ENCODE measurements around the gene PTBP1. TPM values are rescaled to one million over a fixed set of nuclear protein-coding genes. Genes with fewer than 3 reads are reported as not detected.
A peak's percentile ranks its signal among the peaks of the same experiment; 100 is the strongest.

Gene PTBP1
- total RNA-seq = 144 and 178 TPM in 2 replicates
- polyA plus RNA-seq = 204 and 219 TPM in 2 replicates

DNA sequence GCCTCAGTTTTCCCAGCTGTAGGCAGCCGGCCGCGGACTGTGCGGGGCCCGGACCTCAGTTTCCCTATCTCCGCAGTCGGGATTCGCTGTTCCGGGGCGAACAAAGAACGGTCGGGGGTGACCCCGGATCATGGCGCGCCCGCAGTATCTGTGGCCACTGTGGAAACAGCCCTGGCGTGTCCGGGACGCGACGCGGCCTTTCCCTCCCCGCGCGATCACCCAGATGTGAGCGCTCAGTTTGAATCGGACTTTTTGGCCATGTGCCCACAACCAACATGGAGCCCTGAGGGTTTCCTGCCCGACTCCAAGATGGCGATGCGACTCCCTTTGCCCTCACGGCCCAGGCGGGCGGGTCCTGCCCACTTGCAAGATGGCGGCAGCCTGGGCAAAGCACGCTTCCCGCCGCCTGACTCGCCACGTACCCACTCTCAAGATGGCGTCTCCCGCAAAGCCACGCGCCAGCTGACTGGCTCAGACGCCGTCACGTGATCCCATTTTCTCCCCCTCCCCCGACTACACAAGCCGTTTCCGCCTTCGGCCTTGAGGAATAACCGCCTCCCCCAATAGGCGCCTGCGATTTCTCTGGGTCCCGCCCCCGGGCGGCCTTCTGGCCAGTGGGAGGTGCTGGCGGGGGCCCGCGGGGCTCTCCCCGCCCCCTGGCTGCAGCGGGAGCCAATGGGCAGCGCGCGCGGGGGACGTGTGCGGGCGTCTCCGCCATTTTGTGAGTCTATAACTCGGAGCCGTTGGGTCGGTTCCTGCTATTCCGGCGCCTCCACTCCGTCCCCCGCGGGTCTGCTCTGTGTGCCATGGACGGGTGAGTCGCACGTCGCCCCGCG, at the start of gene PTBP1:
TSS of gene PTBP1 (plus strand) at position 761 of the 836 bp plus-strand sequence. CDS start at position 807, 46 bp downstream.
- Histone ChIP-seq H3K4me3 (peak within 1 kb of the TSS; percentile 100), H3K27ac (peak within 1 kb of the TSS; percentile 97), H3K4me1 (ENCODE audit: insufficient read depth) (peaks cover 27% of the 10 kb centered on the region), H3K79me2 (peaks cover 44% of the 10 kb centered on the region), H4K20me1 (ENCODE audit: insufficient read depth, poor library complexity, severe bottlenecking) (peaks cover 41% of the 10 kb centered on the region), H2AFZ (peak within 1 kb of the TSS; percentile 55), H3K27me3 (no peaks in the 10 kb centered on the region), H3K36me3 (replicated peaks; ENCODE audit: insufficient read depth, low read depth) (no peaks in the 10 kb centered on the region), H3K9me2 (replicated peaks; ENCODE audit: insufficient read depth) (no peaks in the 10 kb centered on the region), H3K9me3 (ENCODE audit: low read depth) (no peaks in the 10 kb centered on the region), H3K4me2 (peak within 1 kb of the TSS; percentile 98)
- DNase-seq (ENCODE audit: low spot score) = peak; percentile 100
- WGBS (ENCODE audit: low lambda C conversion rate, missing lambda C conversion rate) = 3% methylated on average over 52 of the region's 83 CpGs
- no peak for TF ChIP-seq EZH2 (IDR thresholded peaks at IDR 0.05; ENCODE audit: borderline replicate concordance)
- no peak for TF ChIP-seq EZH2phosphoT487 (IDR thresholded peaks at IDR 0.05; ENCODE audit: low read depth, severe bottlenecking, unreplicated experiment)
- TF ChIP-seq, protein P1, sequence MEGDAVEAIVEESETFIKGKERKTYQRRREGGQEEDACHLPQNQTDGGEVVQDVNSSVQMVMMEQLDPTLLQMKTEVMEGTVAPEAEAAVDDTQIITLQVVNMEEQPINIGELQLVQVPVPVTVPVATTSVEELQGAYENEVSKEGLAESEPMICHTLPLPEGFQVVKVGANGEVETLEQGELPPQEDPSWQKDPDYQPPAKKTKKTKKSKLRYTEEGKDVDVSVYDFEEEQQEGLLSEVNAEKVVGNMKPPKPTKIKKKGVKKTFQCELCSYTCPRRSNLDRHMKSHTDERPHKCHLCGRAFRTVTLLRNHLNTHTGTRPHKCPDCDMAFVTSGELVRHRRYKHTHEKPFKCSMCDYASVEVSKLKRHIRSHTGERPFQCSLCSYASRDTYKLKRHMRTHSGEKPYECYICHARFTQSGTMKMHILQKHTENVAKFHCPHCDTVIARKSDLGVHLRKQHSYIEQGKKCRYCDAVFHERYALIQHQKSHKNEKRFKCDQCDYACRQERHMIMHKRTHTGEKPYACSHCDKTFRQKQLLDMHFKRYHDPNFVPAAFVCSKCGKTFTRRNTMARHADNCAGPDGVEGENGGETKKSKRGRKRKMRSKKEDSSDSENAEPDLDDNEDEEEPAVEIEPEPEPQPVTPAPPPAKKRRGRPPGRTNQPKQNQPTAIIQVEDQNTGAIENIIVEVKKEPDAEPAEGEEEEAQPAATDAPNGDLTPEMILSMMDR (IDR thresholded peaks at IDR 0.05; ENCODE audit: poor library complexity) = no peak

DNA sequence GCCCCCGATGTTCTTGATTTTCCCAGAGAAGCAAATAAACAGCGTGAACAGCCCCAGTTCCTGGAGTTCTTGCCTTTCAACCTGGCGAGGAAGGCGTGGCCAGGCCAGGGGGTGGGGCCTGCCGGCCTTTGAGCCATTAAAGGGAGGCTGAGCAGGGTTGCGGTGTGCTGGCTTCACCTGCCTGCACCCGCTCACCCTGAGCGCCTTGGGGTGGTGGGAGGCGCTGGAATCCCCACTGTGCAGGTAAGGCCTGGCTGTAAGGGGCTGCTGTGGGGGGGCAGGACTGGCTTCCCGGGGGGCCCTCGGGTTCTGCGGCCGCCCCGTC, 49.0 kb upstream of the PTBP1 start:
- no peak overlapping the region for H3K4me3 ChIP-seq
- H3K27ac ChIP-seq = peak overlapping the region; percentile 68
- DNase-seq (ENCODE audit: low spot score) = peak; percentile 63
- H3K4me2 ChIP-seq = no peak overlapping the region
- H2AFZ ChIP-seq = no peak overlapping the region
- H3K9me3 ChIP-seq (ENCODE audit: low read depth) = no peaks in the 10 kb centered on the region
- H3K36me3 ChIP-seq (replicated peaks; ENCODE audit: insufficient read depth, low read depth) = no peaks in the 10 kb centered on the region
- H3K4me1 ChIP-seq (ENCODE audit: insufficient read depth) = peaks cover 12% of the 10 kb centered on the region
- 80% methylated on average over 9 of the region's 14 CpGs for WGBS (ENCODE audit: low lambda C conversion rate, missing lambda C conversion rate)
- no peaks in the 10 kb centered on the region for H3K9me2 ChIP-seq (replicated peaks; ENCODE audit: insufficient read depth)
- no peaks in the 10 kb centered on the region for H4K20me1 ChIP-seq (ENCODE audit: insufficient read depth, poor library complexity, severe bottlenecking)
- H3K27me3 ChIP-seq = no peaks in the 10 kb centered on the region
- no peaks in the 10 kb centered on the region for H3K79me2 ChIP-seq
- TF ChIP-seq EZH2 (IDR thresholded peaks at IDR 0.05; ENCODE audit: borderline replicate concordance) (no peak), EZH2phosphoT487 (IDR thresholded peaks at IDR 0.05; ENCODE audit: low read depth, severe bottlenecking, unreplicated experiment) (no peak)
- TF ChIP-seq, protein P1 (IDR thresholded peaks at IDR 0.05; ENCODE audit: poor library complexity) = no peak

DNA sequence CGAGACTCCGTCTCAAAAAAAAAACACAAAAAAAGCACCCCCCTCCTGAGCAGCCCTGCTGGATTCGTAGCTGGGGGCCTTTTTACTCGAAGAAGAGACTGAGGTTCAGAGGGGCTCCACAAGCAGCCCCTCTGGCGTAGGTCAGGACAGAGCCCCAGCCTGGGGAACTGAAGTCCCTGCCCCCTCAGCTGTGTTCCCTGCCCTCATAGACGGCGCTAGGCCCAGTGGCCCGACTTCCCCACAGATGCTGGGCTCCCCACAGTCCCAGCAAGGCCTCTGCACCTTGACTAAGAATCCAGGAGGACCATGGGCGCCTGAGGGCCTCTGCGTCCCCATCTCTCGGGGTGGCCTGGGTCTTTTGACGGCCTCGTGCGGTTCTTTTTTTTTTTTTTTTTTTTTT, 47.4 kb upstream of the PTBP1 start:
- TF ChIP-seq, protein P1 (IDR thresholded peaks at IDR 0.05; ENCODE audit: poor library complexity) = no peak
- TF ChIP-seq EZH2phosphoT487 (IDR thresholded peaks at IDR 0.05; ENCODE audit: low read depth, severe bottlenecking, unreplicated experiment) = no peak
- no peak for TF ChIP-seq EZH2 (IDR thresholded peaks at IDR 0.05; ENCODE audit: borderline replicate concordance)
- Histone ChIP-seq H4K20me1 (ENCODE audit: insufficient read depth, poor library complexity, severe bottlenecking) (no peaks in the 10 kb centered on the region), H3K36me3 (replicated peaks; ENCODE audit: insufficient read depth, low read depth) (no peaks in the 10 kb centered on the region), H3K4me1 (ENCODE audit: insufficient read depth) (peaks cover 23% of the 10 kb centered on the region), H3K79me2 (peaks cover 15% of the 10 kb centered on the region), H3K4me2 (no peak overlapping the region), H3K27me3 (no peaks in the 10 kb centered on the region), H3K27ac (peak overlapping the region; percentile 68), H2AFZ (no peak overlapping the region), H3K9me3 (ENCODE audit: low read depth) (no peaks in the 10 kb centered on the region), H3K9me2 (replicated peaks; ENCODE audit: insufficient read depth) (no peaks in the 10 kb centered on the region), H3K4me3 (no peak overlapping the region)
- WGBS (ENCODE audit: low lambda C conversion rate, missing lambda C conversion rate) = 84% methylated on average over 14 of the region's 14 CpGs
- no peak for DNase-seq (ENCODE audit: low spot score)
